ENCODE results near the gene C14orf93.

Gene C14orf93, protein sequence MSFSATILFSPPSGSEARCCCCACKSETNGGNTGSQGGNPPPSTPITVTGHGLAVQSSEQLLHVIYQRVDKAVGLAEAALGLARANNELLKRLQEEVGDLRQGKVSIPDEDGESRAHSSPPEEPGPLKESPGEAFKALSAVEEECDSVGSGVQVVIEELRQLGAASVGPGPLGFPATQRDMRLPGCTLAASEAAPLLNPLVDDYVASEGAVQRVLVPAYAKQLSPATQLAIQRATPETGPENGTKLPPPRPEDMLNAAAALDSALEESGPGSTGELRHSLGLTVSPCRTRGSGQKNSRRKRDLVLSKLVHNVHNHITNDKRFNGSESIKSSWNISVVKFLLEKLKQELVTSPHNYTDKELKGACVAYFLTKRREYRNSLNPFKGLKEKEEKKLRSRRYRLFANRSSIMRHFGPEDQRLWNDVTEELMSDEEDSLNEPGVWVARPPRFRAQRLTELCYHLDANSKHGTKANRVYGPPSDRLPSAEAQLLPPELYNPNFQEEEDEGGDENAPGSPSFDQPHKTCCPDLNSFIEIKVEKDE

DNA sequence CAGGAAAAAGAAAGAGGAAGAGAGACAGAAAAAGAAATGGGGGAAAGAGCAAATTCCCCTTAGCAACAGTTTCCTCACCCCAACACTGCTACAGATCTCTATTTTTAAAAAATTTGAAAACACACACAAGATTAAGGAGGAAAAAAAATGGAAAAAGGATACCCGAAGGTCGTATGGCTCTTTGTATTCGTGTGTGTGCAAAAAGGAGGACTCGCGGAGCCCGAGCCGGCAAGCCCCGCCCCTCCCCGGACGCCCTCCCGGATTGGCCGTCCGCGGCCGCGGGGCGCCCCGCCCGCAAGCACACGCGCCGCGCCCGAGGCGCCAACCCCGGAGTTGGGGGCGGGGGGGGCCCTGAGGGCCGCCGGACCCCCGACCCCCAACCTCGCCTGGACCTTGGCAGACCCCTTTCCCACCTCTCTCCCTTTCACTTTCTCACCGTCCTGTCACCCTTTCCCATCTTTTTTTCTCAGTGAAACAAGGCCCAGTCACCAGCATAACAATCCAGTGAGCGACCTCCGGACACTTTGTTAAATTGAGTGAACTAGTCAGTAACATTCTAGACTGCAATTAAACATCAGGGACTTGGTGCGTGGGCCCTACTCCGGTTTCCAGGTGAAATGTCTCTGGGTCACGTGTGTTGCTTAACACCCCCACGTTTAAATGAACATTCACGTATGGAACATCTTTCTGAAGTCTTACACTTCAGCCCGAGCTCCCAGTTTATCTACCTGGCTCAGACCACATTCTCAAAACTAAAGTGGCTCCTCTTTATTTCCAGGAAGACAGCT, at the start of gene C14orf93:
TSS of gene C14orf93 (minus strand) at position 205 of the 788 bp plus-strand sequence. CDS start 11,120 bp downstream, outside the sequence.
- peak; percentile 32 for DNase-seq (ENCODE audit: low read depth)

DNA sequence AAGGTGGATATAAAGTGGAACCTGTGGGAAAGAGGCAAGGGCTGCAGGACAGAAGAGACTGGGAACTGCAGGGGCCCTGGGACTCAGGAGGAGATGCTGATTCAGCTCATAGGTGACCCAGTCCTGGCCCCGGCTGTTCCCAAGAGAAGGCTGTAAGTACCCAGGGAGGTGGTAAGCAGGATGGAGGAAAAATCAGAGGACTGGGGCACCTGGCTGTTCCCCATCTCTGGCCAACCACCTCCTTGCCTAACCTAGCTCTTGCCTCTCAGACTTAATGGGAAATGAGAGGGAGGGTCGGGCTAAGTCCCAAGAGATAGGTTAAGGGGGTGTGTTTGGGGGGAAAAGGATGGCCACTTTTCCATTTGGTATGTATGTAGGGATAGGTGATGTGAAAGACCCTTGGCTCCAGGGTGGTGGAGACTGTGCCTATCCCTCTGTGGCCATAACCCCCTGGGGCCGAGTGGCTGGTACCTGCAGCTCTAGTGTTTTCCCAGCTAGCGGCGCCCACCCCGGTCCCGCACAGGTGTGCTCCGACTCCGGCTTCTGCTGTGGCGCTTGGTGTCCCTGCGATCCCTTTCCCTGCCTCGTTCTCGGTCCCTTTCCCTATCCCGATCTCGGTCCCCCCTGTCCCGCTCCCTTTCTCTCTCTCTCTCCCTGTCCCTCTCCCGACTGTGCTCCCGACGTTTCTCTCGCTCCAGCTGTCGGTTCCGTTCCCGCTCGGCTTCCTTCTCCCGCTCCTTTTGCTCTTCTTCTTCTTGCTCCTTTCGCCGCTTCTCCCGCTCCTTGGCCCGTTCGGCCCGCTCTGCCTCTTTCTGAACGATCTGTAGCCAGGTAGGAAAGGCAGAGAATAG, 48.9 kb upstream of the C14orf93 start:
- DNase-seq (ENCODE audit: low read depth) = no peak

DNA sequence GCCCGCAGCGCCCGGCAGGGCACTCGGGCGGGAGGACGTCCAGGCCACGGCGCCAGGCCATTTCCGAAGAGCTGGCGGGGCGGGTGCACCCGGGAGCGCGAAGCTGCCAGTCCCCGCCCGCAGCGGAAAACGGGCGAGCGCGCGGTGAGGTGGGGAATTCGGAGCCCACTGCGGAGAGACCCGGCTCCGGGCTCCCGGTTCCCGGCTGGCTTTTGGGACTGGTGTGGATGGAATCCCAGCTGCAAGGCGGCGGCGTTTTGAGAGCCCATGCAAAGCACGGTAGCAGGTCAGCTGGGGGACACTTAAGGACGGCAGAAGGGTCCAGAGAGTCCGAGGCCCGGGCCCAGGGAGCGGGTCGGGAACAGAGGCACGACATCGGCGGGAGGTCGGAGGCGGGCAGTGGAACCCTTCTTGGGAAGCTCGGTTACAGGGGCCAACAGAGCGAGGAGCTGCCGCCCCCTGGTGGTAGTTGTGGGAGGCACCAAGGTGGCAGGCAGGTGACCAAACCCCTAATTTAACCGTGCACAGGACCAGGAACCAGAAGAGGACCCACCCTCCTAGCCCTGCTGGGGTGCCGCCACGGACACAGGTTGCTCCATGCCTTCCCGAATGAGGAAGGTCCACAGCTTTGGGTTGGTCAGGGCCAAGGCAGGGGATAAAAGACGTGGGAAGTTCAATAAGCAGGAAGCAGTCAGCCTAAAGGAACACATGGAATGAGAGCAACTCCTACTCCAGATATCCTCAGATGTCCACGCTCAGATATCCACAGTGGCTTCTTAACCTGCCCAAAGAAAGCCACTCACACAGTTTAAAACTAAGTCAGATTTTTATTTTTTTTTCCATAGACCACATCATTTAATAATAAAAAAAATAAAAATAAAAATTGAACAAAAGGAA, 48.1 kb upstream of the C14orf93 start:
- DNase-seq (ENCODE audit: low read depth) = peak; percentile 51

DNA sequence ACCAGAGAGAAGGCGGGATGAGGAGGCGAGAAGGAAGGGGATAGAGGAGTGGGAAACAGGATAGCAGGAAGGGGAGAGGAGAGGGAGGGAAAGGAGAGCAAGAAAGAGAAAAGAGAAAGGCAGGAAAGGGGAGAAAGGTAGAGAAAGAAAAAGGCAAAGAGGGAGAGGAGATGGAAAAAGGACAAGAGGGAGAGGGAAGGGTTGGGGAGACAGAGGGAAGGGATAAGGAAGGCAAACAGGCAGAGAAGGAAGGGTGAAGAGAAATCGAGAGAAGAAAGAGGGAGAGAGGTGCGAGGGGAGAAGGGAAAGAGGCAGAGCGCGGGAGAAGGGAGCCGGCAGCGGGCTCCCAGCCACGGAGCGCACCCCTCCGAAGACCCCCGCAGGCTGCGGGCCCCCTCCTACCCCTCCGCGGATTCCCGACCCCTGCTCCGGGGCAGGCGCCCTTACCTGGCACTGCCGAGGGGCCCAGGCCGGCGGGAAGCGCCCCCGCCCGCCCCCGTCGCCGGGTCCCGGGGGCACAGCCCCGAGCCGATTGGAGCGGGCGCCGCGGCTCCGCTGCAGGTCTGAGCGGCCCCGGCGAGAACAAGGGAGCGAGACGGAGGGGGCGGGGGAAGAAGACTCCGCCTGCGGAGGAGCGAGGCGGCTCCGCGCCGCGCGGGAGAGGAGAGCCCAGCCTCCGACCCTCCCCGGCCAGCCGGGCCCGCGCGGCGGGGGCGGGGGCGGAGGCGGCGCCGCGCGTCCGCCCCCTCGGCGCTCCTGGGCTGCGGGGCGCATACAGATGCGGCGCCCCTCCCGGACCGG, 47.2 kb upstream of the C14orf93 start, which contains the start of gene CDH24:
TSS of gene CDH24 (minus strand) at position 565 of the 801 bp plus-strand sequence. CDS start 1,787 bp downstream, outside the sequence.
- DNase-seq (ENCODE audit: low read depth) = no peak

DNA sequence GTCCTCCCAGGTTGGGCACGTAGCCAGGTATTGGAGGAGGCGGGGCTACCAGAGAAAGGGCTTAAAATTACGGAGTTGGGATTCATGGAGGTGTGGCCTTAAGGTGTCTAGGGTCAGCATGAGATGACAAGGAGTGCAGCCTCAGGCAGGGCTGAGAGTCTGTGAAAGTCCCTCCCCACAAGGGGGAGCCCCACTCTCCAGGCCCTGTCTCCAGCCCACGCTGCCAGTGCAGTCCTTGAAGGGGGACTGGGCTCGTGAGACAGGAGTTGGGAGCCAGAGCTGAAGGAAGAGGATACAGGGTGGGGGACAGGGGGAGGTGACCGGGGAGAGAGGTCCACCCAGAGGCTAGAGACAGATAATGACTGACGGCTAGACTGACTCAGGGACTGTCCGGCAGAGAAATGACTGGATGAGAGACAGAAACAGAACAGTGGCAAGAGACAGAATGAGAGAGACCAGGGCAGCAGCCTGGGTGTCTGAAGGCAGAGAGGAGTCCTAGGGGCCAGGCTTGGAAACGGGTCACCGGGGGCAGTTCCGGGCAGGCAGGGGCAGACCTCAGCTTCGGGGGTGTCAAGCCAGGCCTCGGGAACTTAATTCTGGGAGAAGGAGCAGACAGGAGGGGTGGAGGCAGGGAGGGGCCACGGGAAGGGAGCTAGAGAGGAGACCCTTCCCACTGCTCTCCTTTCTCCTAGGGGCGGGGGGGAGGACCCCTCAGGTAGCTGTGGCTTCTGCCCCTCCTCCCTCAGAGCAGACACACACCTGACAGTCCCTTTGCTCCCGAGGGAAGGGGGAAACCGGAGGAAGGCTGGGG, 46.4 kb upstream of the C14orf93 start:
- no peak for DNase-seq (ENCODE audit: low read depth)

DNA sequence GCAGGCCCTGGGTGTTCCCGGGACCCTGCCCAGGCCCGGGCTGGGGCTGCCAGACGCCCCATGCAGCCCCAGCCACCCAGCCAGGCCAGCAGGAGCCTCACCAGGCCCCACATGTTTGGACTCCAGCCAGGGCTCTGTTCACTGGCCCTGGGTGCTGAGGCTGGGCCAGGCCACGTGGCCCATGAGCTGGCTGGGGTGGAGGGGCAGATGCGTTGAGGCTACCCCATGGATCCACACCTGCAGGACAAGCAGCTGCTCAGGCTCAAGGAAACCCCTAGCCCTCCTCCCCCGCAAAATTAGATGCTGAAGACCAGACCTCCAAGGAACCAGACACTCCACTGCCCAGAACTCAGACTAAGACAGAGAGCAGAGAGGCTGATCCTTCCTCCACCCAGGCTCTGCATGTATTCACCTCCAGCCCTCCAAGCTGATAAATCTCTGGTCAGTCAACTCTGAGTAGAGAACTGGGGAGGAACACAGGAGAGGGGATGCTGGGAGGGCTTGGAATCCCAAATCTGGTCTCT, 45.7 kb upstream of the C14orf93 start:
- no peak for DNase-seq (ENCODE audit: low read depth)

DNA sequence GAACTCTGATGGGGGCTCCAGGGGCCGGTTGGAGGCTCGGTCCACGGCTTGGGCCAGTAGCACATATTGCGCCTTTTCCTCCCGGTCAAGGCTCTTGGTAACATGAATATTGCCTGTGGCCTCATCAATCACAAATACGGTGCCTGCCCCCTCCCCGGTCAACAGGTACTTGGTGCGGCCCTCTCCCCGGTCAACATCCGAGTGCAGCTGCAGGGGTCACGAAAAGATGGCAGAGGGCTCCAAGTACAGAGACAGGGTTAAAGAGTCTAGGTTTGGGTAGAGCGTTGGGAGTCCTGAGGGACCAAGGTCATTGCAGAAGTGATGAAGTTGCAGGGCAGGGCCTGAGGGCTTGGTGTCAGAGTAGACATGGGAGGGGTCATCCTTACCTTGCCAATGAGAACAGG, 45.2 kb upstream of the C14orf93 start:
- DNase-seq (ENCODE audit: low read depth) = no peak

DNA sequence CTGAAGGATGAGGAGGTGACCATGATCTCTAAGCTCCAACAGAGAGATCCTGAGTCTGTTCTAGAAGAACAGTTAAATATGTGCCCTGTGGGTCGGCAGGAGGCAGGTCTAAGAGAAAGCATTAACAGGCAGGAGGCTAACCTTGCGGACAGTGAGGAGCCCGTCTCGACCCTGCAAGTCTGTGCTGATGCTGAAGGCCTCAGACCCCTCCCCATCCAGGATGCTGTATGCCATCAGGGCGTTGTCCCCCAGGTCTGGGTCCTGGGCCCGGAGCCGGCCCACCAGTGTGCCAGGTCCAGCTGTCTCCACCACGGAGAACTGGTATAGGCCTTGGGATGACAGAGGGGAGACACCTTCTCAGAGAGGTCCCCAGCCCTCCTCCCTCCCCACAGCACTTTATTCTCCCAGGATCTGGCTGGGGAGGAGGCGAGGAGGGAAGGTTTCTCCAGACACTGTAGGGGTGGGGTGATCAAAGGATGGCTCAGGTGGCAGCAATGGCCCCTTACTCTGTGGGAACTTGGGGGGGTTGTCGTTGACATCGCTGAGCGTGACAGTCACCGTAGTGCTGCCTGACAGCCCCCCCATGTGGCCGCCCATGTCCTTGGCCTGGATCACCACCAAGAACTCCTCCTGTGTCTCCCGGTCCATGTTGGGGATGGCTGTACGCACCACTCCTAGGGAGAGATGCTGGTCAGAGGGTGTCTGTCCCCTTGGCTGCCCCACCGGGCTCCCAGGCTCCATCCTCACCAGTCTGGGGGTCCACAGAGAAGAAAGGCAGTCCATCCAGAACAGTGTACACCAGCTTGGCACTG, 44.3 kb upstream of the C14orf93 start:
- DNase-seq (ENCODE audit: low read depth) = no peak

DNA sequence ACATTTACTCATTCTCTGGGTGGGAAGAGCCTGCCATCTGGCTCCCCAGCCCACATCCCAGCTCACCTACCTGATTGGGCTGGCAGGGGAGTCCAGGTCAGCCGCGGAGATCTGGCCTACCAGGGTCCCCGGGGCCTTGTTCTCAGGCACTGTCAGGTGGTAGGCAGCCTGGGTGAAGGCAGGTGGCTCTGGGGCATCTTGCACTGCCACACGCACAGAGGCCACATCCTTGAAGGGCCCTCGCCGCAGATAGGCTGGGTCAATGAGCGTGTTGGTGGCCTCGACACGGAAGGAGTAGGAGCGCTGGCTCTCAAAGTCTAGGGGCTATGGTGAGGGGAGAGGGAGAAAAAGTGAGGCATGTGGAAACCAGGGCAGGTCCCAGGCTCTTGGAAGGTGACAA, 43.5 kb upstream of the C14orf93 start:
- no peak for DNase-seq (ENCODE audit: low read depth)

DNA sequence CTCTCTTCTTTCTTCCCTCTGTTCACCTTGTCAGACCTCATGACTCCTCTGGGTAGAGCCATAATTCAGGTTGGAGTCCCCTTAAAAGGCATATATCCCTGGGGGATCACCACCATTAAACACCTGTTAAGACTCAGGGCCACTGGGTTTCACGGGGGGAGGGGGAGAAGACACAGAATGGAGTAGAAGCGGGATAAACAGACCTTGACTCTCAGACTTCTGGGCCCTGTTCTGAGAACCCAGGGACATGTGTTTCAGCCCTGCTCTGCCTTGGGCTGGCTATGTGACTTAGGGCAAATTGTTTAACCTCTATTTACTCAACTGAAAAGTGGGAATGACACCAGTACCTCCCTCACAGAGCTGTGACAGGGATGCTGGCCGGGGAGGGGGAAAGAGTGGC, 42.7 kb upstream of the C14orf93 start:
- no peak for DNase-seq (ENCODE audit: low read depth)

DNA sequence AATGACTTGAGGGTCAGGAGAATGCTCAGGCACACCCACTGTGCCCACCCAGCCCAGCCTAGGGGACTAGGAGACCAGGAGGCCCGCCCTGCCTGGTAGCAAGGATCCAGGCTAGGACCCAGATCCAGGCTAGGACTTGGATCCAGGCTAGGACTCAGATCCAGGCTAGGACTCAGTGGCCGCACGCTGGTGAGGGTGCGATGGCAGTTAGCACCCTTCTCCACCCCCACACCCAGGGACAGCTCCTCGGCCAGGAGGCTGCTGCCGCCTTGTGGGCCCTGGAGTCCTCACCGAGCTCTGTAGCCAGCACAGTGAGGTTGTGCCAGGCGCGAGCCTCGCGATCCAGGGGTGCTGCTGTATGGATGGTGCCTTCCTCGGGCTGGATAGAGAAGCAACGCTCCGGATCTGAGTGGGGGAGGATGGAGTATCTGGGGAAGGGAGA, 42.3 kb upstream of the C14orf93 start:
- no peak for DNase-seq (ENCODE audit: low read depth)

DNA sequence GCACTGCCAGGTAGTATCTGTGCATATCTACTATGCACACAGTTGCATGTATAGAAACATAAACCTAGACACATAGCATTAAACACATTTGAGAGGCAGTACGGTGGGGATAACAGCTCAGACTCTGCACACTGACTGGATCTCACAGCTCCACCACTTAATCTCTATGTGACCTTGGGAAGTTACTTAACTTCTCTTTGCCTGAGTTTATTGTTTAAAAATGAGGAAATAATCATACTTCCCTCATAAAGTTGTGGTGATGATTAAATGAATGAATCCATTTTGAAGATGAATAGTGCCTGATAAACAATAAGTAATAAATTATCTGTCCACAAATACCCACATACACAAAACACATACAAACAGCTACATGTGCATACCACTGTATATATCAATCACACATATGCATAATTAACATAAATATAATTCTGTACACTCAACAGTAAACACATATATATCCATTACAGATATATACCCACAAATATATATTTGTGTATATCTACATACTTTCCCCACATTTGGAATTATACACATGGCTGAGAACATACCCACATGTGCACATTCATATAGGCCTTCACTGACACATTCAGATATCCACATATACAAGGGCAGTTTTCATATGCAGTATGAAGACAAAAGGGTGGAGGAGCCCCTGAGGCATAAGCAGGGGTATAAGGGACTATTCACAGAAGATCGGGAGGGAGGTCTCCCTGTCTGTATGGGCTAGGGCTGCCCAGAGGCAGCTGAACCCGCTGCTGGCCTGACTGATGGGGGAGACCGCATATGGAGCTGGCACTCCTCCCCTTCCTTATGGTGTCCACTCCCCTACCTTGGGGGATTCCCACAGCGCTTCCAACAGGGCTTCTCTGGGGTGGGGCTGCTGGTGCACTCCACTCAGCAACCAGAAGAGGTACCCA, 41.5 kb upstream of the C14orf93 start:
- DNase-seq (ENCODE audit: low read depth) = no peak

DNA sequence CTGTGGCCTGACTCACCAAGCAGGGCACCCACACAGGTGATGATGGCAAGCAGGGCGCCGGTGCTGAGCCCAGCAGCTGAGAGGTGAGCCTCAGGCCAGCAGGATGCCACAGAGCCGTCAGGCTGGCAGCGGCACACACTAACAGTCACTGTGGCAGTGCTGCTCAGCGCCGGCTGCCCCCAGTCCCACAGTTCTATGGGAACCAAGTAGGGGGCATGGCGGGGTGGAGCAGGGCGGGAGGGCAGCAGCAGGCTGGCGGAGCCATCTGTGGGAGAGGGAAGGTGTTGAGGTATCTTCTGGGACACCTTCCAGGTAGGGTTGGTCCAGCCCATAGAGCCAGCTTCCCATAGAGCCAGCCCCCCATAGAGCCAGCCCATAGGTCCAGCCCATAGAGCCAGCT, 39.1 kb upstream of the C14orf93 start:
- DNase-seq (ENCODE audit: low read depth) = no peak

DNA sequence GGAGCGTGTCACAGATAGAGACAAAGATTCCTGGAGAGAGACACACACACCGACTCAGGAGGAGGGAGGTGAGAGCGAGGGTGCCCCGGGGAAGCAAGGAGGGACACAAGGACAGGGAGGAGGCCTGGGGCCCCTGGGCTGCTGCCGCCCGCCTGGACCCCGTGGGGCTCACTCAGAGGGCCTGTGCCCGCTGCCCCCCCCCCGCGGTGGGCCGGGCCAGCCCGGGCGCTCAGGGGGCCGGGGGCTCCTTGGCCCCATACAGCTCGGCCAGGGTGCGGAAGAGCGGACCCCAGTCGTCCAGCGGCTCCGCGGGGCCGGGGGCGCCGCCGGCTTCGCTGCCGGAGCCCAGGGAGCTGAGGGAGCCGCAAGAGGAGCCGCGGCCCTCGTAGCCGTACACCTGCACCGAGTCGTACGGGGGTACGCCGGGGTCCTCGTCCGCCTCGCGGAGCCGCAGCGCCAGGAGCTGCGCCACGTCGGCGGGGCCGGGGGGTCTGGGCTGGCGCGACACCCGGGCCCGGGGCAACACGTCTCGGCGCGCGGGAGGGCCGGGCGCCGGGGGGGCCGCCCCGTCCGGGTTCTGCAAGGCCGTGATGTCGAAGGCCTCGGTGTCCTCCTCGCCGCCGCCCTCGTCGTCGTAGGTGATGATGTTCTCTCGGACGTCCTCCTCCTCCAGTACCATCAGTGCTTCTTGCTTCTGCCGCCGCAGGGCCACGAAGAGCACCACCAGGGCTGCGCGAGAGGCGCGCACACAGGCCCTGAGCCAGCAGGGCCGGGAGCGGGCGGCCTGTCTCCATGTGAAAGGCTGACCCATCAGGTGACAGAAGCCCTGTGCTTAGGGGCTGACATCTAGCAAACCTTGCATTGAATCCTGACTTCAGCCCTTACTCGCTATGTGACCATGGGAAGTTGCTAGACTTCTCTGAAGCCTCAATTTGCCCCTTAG, 38.1 kb upstream of the C14orf93 start:
- no peak for DNase-seq (ENCODE audit: low read depth)

DNA sequence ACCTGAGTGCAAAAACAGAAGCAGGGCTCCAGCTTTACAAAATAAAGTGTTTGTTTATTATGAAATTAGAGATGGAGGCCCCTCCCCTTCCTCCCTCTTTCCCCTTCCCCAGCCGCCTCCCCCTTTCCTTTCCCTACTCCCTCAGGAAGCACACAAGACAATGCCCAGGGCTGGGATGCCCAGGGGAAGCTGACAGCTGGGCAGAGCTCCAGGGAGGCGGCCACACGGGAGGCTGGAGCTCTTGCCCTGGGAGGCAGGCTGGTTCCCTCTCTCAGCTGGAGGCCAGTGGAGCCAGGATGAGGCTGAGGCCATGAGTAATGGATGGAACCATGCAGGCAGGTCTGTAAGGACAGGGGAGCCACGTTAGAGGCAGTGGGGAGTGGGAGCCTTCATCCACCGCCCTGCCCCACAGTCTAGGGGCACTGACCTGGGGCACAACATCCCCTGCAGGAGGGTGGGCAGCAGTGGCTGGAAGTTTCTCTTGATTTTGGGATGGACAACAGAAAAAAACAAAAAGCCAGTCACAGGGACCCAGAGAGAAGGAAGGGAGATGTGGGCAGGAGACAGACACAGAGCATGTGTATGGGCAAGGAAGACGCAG, 37.2 kb upstream of the C14orf93 start:
- no peak for DNase-seq (ENCODE audit: low read depth)
